HG02678 (cell line): ENCODE measurements around the gene SLAMF9.

Experiments
- ATAC-seq: cut with Tn5 transposase; IDR thresholded peaks from one replicate; pipeline ENCODE4 v1.9.1; 2021; ENCODE audit warnings: mild to moderate bottlenecking, moderate library complexity; ENCODE audit not compliant: unreplicated experiment

SLAMF9 gene

DNA sequence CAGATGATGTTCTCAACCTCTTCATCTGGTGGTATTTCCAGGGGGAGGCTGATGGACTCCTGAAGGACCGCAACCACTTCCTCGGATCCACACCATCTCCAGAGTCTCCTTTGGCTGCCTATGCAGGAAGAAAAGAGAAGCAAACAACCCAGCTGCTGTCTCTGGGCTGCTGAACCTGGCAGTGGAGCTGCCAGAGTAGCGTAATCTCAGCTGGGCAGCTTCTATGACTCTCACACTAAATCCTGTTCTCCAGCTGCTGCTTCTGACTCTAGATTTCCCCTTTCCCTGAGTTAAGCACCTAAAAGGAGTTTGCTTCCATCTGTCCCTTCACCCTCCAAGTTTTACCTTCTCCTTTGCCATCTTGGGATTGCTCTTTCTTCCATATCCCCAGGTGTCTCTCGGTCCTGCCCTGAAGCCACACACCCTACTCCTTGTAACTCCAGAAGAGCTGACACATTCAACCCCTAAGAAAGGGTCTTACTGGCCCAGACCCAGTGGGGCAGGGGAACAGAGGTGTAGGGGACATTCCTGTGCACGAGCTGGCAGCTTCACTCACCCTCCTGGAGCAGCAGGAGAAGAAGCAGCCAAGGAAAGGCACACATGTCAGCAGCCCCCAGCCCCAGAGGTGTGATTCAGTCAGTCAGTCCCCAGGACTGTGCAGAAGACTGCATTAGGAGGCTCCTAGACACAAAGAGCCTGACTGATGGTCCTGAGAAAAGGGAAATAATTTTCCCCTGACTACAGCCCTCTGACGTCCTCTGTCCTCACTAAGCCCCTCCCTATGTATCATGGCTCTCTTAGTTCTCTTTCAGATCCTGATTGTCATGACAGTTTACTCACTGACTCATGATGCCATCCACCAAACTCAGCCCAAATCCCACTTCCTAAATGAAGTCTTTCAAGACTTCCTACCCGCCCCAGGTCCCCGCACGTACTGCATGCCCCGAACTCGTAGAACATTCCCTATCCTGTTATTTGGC, at the start of gene SLAMF9:
Gene SLAMF9 (minus strand): TSS at position 702 of the 980 bp plus-strand sequence. CDS start 100 bp downstream, at position 602.
- no peak for ATAC-seq

DNA sequence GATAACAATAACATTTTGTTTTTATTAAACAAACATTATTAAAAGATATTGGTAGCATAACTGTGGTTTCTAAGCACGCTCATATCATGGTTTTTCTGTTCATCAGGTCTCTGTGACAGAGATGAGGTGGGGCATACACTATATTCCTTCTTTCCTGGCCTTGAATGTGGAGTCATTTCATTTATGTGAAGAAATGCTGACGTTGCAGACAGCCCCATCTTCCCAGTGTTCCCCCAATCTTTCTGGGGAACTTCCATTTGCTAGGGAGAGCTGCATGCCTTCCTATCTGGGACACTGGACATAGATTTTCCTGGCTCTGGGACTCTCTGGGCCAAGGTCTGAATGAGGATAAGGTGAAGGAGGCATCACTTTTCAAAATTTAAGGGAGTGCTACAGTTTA, 47.4 kb upstream of the SLAMF9 start:
- no peak for ATAC-seq

DNA sequence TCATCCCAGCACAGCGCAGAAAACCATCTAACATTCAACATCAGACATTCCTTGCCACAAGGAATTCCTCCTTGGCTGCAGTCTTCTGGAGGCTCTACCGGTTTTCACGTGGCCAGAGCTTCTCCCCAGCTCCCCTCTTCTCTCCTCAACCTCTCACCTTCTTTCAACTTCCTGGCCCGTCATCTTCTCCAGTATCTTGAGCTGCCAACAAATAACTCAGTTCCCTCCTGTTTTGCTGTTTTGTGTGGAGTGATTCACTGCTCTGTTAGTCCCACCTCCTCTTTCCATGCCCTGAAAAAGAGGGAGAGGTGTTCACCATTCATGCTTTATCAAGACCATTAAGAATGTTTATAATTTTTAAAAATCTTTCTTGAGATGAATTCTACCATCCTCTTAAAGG, 45.2 kb upstream of the SLAMF9 start:
- ATAC-seq: no peak

DNA sequence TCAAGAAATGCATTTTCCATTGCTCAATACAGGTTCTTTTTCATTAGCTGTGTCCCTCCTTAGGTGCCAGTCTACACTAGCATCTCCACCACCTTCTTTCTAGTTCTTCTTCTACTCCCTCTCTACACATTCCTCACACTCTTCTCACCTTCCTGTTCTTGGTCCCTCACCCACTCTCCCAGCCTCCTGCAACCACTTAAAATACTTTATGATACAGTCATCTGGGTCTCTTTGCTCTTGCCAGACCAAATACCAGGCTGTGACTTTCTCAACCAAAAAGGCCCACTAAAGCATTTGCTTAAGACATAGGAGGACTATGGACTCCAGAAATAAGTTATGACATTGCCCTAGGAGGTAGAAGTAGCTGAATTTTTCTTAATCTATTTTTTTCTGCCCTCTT, 42.6 kb upstream of the SLAMF9 start:
- ATAC-seq: no peak

DNA sequence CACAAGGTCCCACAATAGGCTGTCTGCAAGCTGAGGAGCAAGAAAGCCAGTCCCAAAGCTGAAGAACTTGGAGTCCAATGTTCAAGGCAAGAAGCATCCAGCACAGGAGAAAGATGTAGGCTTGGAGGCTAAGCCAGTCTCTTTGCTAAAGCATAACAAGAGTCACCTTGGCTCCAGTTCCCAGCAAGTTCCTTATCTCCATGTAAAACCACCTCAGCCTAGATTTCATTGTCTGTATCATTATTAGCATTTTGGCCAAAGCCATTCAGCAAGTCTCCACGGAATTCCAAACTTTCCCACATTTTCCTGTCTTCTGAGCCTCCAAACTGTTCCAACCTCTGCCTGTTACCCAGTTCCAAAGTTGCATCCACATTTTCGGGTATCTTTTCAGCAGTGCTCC, 40.9 kb upstream of the SLAMF9 start:
- no peak for ATAC-seq

DNA sequence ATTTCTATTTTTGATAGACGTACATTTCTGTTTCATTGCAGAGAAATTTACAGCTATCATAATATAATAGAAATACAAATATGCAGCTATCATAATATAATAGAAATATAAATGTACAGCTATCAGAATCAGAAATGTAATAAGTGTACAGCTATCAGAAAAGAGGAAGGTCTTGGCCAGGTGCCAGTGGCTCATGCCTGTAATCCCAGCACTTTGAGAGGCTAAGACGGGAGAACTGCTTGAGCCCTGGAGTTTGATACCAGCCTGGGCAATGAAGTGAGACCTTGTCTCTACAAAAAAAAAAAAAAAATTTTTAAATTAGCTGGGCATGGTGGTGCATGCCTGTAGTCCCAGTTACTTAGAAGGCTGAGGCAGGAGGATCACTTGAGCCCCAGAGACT, 39.9 kb upstream of the SLAMF9 start:
- ATAC-seq: no peak

DNA sequence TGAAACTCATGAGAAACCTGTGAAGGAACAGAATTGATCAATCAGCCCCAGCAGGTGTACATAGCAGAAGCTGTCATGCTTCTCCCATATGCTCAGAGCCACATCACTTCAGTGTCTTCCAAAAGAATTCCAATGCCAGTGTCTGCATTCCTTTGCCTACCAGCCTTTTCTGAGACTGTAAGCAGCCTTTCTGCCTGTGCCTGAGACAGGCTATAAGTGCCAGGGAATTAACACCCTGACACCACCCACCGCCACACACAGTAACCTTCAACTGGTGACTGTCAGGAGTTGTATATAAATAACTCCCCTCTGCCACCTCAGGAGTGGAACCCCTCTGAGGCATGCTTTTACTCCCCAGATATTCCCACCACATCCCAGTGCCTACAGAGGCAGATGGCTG, 38.1 kb upstream of the SLAMF9 start:
- ATAC-seq: no peak

DNA sequence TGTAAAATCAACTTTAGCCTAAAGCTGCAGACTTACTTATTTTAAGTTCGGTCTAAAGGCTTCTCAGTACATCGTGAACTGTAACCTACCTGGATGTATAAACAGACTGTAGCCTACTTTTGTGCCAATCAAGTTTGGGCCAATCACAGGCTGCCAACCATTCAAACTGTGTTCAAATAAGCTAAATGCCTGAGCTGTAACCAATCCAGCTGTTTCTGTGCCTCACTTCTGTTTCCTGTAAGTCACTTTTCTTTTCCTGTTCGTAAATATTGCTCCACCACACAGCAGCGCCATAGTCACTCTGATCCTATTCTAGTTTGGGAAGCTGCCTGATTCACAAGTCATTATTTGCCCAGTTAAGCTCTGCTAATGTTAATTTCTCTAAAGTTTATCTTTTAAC, 37.5 kb upstream of the SLAMF9 start:
- ATAC-seq: no peak

DNA sequence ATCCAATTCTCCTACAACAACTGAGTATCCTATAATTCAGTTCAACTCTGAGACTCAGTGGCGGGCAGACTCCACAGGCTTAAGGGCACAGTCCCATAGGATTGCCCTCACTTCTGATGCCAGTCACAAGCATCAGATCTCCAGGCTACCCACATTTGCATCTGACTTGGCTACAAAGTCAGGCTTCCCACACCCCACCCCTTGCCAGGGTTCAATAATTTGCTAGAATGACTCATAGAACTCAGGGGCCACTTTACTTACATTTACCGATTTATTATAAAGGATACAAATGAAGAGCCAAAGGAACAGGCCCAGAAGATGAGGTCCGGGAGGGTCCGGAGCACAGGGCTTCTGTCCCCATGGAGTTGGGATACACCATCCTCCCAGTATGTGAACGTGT, 36.0 kb upstream of the SLAMF9 start:
- no peak for ATAC-seq

DNA sequence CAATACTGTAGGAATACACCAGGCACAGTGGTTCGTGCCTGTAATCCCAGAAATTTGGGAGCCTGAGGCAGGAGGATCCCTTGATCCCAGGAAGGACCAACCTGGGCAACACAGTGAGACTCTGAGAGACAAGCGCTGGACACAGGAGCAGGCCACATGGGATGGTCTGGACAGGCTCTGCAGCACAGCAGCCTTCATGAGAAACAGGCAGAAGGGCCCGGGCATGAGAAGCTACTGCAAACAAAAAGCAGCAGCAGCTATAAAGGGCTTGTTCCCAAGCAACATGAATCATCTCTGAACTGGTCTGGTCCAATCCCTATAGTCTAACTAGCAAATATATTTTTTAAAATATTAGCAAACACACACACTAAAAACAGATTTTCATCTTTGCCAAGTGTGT, 35.5 kb upstream of the SLAMF9 start:
- no peak for ATAC-seq

DNA sequence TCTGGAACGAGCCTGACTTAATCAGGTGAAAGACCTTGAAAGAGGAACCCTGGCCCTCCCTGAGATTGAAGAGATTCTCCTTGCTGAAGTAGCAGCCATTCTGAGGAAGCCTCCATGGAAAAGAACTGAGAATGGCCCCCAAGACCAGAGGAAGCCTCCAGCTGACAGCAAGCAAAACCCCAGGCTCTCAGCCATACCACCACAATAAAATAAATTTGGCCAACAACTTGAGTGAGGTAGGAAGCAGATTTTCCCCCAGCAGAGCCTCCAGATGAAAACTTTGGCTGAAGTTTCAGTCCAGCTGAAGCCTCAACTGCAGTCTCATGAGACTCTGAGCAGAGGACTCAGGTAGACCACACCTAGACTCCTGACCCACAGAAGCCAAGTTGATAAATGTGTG, 34.0 kb upstream of the SLAMF9 start:
- no peak for ATAC-seq

DNA sequence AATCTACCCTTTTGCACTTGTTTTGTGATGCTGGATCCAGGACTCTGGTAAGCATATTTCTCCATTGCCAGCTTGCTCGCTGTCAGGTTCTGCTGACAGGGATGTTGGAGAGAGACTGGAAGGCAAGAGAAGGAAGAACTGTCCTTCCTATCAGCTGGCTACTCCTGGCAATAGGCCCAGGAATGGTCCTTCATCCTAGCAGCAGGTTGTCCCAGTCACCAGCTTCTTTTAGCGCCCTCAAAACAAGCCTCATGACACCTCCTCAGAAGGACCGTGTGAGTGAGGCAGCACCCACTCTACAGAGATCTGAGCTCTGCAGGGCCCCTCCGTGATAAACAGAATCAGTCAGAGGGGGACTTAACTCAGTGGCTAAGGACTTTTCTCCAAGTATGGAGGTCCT, 33.1 kb upstream of the SLAMF9 start:
- no peak for ATAC-seq

DNA sequence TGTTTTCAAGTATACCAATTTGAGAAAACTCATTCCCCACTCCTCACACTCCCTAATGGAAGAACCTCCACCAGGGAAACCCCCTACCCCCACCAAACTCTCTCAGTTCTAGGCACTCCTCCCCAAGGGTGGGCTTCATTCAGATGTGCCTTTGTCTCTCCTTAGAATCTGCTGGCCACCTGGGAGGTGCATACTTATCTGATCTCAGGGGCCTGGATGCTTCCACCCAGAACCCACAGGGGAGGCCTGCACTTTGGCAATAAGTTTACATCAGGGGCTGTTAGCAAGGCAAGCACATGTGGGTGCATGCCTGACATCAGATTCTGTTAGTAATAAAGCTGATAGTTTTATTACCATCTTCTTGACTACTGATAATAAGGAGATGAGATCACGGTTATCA, 32.5 kb upstream of the SLAMF9 start:
- ATAC-seq: no peak

DNA sequence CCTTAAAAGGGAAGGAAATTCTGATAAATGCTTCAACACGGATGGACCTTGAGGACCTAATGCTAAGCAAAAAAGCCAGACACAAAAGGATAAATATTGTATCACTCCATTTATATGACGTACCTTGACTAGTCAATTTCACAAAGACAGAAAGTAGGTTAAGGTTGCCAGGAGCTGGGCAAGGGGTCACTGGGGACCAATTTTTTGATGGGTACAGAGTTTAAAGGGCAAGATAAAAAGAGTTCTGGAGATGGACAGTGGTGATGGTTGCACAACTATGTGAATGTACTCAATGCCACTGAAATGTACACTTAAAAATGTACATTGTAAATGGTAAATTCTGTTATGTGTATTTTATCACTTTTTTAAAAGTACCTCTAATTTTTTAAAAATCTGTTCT, 32.1 kb upstream of the SLAMF9 start:
- ATAC-seq: no peak

DNA sequence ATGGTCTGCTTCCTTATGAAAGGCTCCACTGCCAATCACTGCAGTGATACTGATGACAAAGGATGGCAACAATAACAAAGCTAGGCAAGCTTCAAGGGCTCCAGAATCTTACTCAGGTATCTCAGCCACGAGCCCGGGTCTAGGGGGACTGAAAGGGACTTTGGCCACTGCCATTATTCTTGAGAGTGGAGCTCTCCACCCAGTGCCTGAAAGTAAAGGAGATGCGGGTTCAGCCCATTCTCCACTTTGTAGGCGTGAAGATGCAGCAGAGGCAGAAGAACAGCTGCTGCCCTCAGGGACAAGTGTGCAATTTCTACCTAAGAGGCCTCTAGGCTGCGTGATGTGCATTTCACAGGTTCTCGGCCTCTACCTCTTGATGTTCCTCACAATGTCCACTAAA, 31.4 kb upstream of the SLAMF9 start:
- no peak for ATAC-seq

DNA sequence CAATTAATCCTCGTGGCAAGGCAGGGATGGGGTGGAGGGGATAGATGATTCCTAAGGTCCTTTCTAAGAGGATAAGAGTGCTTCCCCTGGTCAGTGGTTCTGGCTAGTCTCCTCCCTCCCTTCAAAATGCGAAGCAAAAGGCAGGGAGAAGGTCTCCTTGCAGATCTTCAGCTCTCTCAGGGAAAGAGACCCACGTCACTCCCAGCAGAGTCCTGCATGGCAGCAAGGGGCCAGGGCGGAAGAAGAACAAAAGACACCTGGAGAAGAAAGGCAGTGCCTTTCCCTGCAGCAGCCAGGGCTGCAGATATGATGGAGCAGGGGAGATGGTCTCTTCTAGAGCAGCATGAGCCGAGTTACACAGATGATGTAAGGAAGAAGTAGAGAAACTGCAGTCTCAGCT, 29.6 kb upstream of the SLAMF9 start:
- no peak for ATAC-seq

DNA sequence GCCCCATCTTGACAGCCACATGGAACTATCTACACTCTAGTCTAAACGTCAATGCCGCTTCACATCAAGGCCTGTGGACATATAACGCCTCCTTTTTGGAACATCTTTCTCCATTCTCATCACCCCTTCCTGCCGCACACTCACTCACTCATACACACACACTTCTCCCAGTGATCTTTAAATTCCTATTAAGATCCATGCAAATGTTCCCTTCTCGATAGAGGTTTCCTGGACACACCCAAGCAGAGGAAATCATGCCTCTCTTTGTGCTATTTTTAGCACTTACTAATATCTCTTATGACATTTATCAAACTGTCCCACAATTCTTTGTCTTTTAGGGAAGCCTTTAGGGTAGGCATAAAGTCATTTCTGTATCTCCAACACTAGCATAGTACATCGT, 28.2 kb upstream of the SLAMF9 start:
- no peak for ATAC-seq

DNA sequence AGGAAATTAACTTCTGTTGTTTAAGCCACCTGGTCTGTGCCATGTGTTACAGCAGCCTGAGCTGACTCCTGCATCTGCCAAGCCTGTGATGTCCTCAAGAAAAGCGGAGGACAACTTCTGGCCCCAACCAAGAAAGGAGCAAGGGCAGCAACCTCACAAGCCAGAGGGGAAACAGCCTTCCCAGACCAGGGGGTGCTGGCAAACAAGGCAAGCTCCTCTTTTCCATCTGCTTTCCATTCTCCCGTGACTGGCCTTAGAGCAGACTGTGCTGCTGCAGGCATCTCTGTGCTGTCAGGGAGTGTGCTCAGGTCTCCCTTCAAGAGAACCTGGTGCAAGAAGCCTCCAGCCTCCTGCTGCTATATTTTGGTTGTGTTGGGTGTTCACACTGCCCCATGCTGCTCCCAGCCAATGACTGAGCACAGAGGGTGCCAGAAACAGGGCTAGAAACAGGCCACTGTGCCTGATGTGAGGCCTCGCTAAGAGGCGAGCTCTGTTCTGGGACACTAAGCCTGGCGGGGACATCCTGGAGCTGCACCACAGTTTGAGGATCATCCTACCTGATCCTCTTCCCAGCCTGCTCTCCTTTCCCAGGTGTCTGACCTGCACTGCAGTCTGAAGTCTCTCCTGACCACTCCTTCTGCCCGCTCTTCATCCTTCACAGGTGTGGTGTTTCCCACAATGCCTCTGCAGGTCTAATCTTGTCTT, 27.5 kb upstream of the SLAMF9 start:
- no peak for ATAC-seq

DNA sequence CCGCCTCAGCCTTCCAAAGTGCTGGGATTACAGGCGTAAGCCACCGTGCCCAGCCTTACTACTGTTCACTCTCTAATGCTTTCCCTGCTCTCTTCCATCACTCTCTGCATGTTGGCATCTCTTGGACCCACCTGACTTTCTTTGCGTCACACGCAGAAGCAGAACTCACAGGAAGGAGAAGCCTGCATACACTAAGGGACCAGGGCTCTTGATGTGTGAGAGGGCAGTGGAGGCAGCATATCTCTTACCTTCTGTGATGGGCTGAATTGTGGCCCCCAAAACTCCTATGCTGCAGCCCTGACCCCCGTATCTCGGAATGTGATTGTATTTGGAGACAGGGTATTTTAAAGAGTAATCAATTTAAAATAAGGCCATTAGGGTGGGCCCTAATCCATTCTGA, 26.7 kb upstream of the SLAMF9 start:
- ATAC-seq: no peak

DNA sequence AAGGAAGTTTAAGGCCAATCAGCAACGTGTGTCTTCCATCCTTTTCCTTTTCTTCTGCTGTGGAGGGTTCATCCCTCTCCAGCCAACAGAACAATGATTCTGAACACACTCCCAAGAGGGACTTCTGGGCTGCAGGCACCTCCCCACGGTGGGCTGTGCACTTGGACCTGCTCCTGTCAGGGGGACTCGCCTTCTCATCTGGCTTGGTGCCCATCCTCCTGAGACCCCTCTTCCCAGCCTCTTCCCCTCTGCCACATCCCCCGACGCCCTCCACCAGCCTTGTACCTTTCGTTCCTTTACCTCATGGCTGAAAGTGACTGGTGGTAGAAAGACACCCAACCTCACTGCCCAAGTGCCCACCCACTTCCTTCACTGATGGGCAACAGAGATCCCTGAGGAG, 26.0 kb upstream of the SLAMF9 start:
- ATAC-seq: no peak

DNA sequence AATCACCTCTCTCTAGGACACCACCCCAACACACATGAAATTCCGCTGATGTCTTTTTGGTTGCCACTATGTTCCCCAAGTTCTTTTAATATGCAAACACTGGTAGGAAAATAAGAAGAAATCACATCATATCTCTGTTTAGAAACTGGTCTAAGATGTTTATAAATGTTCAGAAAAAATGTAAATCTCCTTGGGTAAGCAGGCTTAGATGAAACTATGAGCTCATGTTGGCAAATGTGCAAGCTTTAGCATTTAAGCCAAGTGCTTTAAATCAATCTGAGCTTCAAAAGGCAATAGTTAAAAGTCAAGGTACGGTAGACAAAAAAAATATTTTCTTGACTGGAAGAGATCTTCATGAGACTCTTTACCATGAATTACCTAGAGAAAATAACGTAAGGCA, 25.2 kb upstream of the SLAMF9 start:
- ATAC-seq: no peak

DNA sequence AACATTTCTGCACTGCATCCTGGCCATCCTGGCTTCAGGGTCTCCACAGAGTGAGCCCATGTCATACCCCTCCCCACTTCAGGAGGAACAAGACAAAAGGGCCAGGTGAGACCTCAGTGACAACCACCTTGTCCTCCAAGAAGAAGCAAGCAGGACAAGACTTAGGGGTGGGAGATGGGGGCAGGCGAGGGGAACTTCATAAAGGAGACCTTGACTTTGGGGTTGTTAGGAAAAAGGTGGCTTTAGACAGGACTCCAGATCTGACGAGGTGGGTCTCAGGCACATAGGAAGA, 24.0 kb upstream of the SLAMF9 start:
- no peak for ATAC-seq
